PC-3 (cell line): ENCODE results near the gene ERCC3. TPM values are rescaled to one million over a fixed set of nuclear protein-coding genes. Genes with fewer than 3 reads are reported as not detected.

Source experiments
- ATAC-seq: fragments of 200-7000 bp; cut with Tn5 transposase; 2 replicates; pipeline ENCODE4 v1.9.1; 2020; ENCODE audit warnings: mild to moderate bottlenecking, moderate library complexity
- BruUV-seq: library from RNA; stranded (reverse); fragments of 400-500 nt; replicated peaks from 2 replicates; lab custom pipeline; 2021; lab: Mats Ljungman, UMichigan
- CTCF ChIA-PET: fragments of 300-600 bp; sonication (Branson Sonifier 250); formaldehyde crosslinking; loops from one replicate; lab custom pipeline; 2022; ENCODE audit warnings: antibody characterized with exemption; lab: Charles Lee
- POLR2A ChIA-PET: fragments of 300-600 bp; sonication (Branson Sonifier 250); formaldehyde crosslinking; loops from one replicate; lab custom pipeline; 2022; ENCODE audit warnings: antibody characterized with exemption; ENCODE audit not compliant: unreplicated experiment; lab: Charles Lee
- DNase-seq: peaks from one replicate; pipeline ENCODE4 v3.0.0-alpha.2; 2015
- H2AFZ ChIP-seq: fragments of 300-600 bp; sonication (generic); 2 replicates; pipeline ENCODE4 v1.6.0; 2016; ENCODE audit warnings: antibody characterized with exemption, low read length
- H3F3A ChIP-seq: fragments of 300-600 bp; sonication (generic); one replicate; pipeline ENCODE4 v1.6.0; 2017; ENCODE audit warnings: antibody characterized with exemption, low read length, control low read depth, mild to moderate bottlenecking; ENCODE audit not compliant: unreplicated experiment
- H3K27ac ChIP-seq: fragments of 300-600 bp; sonication (generic); 2 replicates; pipeline ENCODE4 v1.5.1; 2016; ENCODE audit warnings: mild to moderate bottlenecking, low read length
- H3K27me3 ChIP-seq: fragments of 300-600 bp; sonication (generic); 2 replicates; pipeline ENCODE4 v1.6.1; 2016; ENCODE audit warnings: low read length, mixed read lengths
- H3K36me3 ChIP-seq: fragments of 300-600 bp; sonication (generic); 2 replicates; pipeline ENCODE4 v1.6.1; 2016; ENCODE audit warnings: low read depth, mixed run types, low read length, mixed read lengths
- H3K4me1 ChIP-seq: fragments of 300-600 bp; sonication (generic); 2 replicates; pipeline ENCODE4 v1.5.1; 2016; ENCODE audit warnings: low read length; ENCODE audit not compliant: insufficient read depth
- H3K4me2 ChIP-seq: fragments of 300-600 bp; sonication (generic); 2 replicates; pipeline ENCODE4 v1.6.0; 2016; ENCODE audit warnings: low read length
- H3K4me3 ChIP-seq: fragments of 300-600 bp; sonication (generic); 2 replicates; pipeline ENCODE4 v1.5.1; 2016; ENCODE audit warnings: mild to moderate bottlenecking, low read length, mixed read lengths
- H3K79me2 ChIP-seq: fragments of 300-600 bp; sonication (generic); 2 replicates; pipeline ENCODE4 v1.6.1; 2017; ENCODE audit warnings: low read length, mixed read lengths
- H3K9ac ChIP-seq: fragments of 300-600 bp; sonication (generic); 2 replicates; pipeline ENCODE4 v1.6.0; 2016; ENCODE audit warnings: mild to moderate bottlenecking, low read length
- H3K9me2 ChIP-seq: fragments of 300-600 bp; sonication (generic); replicated peaks from 2 replicates; pipeline ENCODE4 v1.6.1; 2016; ENCODE audit warnings: mixed run types, low read length, mixed read lengths
- H3K9me3 ChIP-seq: fragments of 300-600 bp; sonication (generic); 2 replicates; pipeline ENCODE4 v1.6.1; 2016; ENCODE audit warnings: low read length, mixed read lengths
- H4K20me1 ChIP-seq: fragments of 300-600 bp; sonication (generic); 2 replicates; pipeline ENCODE4 v1.6.1; 2016; ENCODE audit warnings: low read length, mixed read lengths
- CTCF ChIP-seq: fragments of 300-600 bp; sonication (generic); conservative IDR thresholded peaks from 2 replicates; pipeline ENCODE4 v1.5.1; 2017; ENCODE audit warnings: antibody characterized with exemption, low read depth, mild to moderate bottlenecking, low read length
- EZH2 ChIP-seq: fragments of 300-600 bp; sonication (generic); IDR thresholded peaks from one replicate; pipeline ENCODE4 v1.6.1; 2017; ENCODE audit warnings: antibody characterized with exemption, mild to moderate bottlenecking, low read length; ENCODE audit not compliant: unreplicated experiment
- EZH2phosphoT487 ChIP-seq: fragments of 300-600 bp; sonication (generic); IDR thresholded peaks from 2 replicates; pipeline ENCODE4 v1.6.1; 2018; ENCODE audit warnings: mild to moderate bottlenecking, antibody characterized with exemption, low read length, borderline replicate concordance
- intact Hi-C: fragments of 100-400 bp; cut with micrococcal nuclease; formaldehyde crosslinking; loops from 2 replicates; pipeline ENCODE4 v1.9.0; 2023
- total RNA-seq: library from RNA; depleted of rRNA; stranded (reverse); fragments of >200 nt; gene quantifications from 2 replicates; pipeline ENCODE4 v1.2.3, GENCODE V29; 2014

ERCC3 gene
- total RNA-seq, 1 experiment from 2014 or later: 39.0 TPM

DNA sequence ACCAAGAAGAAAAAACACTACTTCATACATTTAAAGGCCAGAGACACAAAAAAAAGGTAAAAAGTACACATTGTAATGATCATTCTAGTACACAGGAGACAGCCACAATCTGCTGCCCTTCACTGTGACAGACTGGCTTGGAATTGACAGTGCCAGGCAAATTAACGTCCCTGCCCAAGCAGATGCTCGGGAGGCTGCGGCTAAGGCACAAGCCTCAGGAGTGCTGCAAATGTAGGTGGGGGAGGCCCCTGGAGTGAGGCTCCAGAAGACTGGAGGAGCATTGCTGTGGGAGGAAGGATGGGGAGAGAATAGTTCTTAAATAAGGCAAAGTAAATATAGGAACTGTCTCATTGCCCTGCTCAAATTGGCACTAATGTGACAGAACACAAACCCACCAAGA, 18.6 kb downstream of the ERCC3 start:
- ChIA-PET CTCF (no interaction called here), POLR2A (no interaction called here)
- DNase-seq: no peak
- Histone ChIP-seq H3K36me3 (peaks cover 57% of the 10 kb centered on the region), H3K9me2 (no peaks in the 10 kb centered on the region), H3K9ac (no peak overlapping the region), H3K4me2 (no peak overlapping the region), H3K27ac (no peak overlapping the region), H3K4me1 (no peaks in the 10 kb centered on the region), H4K20me1 (no peaks in the 10 kb centered on the region), H3K4me3 (no peak overlapping the region), H3K9me3 (no peaks in the 10 kb centered on the region), H2AFZ (no peak overlapping the region), H3F3A (no peaks in the 10 kb centered on the region), H3K79me2 (no peaks in the 10 kb centered on the region), H3K27me3 (no peaks in the 10 kb centered on the region)
- no peak for ATAC-seq
- BruUV-seq: no TSS peak
- intact Hi-C loops: no loop called here
- TF ChIP-seq EZH2 (no peak), CTCF (no peak), EZH2phosphoT487 (no peak)

DNA sequence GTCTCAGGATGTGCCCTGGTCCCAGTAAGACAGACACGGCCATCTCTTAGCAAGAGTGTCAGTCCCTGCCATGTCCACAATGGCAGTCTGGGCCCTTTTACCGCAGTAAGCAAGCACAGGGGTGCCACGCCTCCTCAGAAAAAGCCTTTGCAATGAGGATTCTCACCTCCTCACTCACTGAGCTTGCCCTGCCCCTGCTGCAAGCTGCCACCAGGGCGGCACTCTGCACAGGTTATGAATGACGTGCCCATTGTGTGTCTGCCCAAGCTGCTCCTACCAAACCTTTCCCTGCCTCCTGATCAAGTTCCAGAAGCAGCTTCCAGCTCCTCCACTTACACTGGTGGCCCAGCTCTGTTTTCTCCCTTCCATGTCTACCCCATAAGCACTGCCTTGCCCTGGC, 23.3 kb downstream of the ERCC3 start:
- Histone ChIP-seq H3K36me3 (peaks cover 57% of the 10 kb centered on the region), H2AFZ (no peak overlapping the region), H3F3A (no peaks in the 10 kb centered on the region), H4K20me1 (no peaks in the 10 kb centered on the region), H3K79me2 (no peaks in the 10 kb centered on the region), H3K4me1 (no peaks in the 10 kb centered on the region), H3K27ac (no peak overlapping the region), H3K9me2 (no peaks in the 10 kb centered on the region), H3K9ac (no peak overlapping the region), H3K4me3 (no peak overlapping the region), H3K4me2 (no peak overlapping the region), H3K27me3 (no peaks in the 10 kb centered on the region), H3K9me3 (no peaks in the 10 kb centered on the region)
- TF ChIP-seq EZH2phosphoT487: no peak
- TF ChIP-seq CTCF: peak; percentile 59
- no peak for TF ChIP-seq EZH2
- DNase-seq: no peak
- ATAC-seq: no peak
- ChIA-PET POLR2A (no interaction called here), CTCF (interaction anchor here (0.6 to 1.2 kb wide), 2 partner anchors 73 to 644 kb away, joined by 3 to 10 read pairs; no protein-coding TSS in a partner anchor)
- no TSS peak for BruUV-seq
- intact Hi-C loops: no loop called here

- no peaks in the 10 kb centered on the region for H3F3A ChIP-seq
- no peaks in the 10 kb centered on the region for H3K9me2 ChIP-seq
- TF ChIP-seq CTCF (no peak), EZH2phosphoT487 (no peak), EZH2 (no peak)
- POLR2A ChIA-PET: no interaction called here
- no peaks in the 10 kb centered on the region for H3K4me1 ChIP-seq
- H3K4me2 ChIP-seq: no peak overlapping the region
- no peak overlapping the region for H2AFZ ChIP-seq
- ATAC-seq (no peak), DNase-seq (no peak)
- H3K27me3 ChIP-seq: no peaks in the 10 kb centered on the region
- no peak overlapping the region for H3K27ac ChIP-seq
- no peaks in the 10 kb centered on the region for H3K9me3 ChIP-seq
- no peaks in the 10 kb centered on the region for H3K79me2 ChIP-seq
- BruUV-seq: no TSS peak
- no peaks in the 10 kb centered on the region for H4K20me1 ChIP-seq
- CTCF ChIA-PET: no interaction called here
- intact Hi-C loops: no loop called here
- peaks cover 29% of the 10 kb centered on the region for H3K36me3 ChIP-seq
- H3K4me3 ChIP-seq: no peak overlapping the region
- no peak overlapping the region for H3K9ac ChIP-seq
Measured at GRCh38 chr2:127261804-127262406, 32.0 kb downstream of the ERCC3 start.
